ENCODE measurements around the gene ASTN1. TPM values are rescaled to one million over a fixed set of nuclear protein-coding genes. Genes with fewer than 3 reads are reported as not detected.

Gene ASTN1
- total RNA-seq, 2 experiments from 2014 or later: not detected

DNA sequence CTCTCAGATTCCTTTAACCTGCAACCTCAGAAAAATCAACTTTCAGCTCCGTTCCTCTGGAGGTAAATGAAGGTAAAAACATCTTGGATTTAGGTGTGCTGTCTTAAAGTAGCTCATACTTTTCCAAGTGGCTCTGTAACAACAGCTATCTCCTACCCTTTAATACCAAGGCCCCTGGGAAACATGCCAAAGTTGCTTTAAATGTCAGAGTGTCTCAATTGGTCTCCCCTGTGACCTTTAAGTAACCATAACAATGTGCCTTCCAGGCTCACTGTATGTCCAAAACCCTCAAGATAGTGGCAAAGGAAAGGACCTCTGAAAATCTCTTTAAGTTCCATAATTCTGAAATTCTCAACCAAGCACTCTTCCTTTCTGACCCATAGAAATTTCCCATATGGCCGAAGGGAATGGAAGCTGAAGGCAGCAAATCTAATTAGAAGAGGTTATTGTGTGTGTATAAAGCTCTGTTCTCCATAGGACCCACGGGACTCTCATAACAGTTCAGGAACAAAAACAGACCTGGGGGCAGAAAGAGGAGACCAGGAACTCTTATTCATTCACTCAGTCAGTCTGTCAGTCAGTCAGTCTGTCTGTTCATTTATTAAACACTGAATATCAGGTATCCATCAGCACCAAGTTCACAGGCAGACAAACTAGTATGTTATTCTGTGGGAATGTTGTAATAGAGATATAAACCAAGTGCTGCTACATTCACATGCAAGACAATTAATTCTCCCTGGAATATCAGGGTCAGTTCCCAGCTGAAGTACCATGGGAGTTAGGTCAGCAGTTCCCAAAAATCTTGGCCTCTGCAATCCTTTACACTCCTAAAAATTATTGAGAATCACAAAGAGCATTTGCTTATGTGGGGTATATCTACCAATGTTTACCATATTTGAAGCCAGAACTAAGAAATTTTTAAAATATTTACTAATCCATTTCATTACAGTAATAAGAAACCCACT is 19.1 kb downstream of the ASTN1 start:
- intact Hi-C loops (cut with micrococcal nuclease): no loop called here
- no peak overlapping the region for H3K4me3 Mint-ChIP-seq
- no peak overlapping the region for H3K27ac Mint-ChIP-seq
- no peak for DNase-seq
- H3K9me3 Mint-ChIP-seq: no peaks in the 10 kb centered on the region
- CTCF ChIA-PET: no interaction called here
- no peaks in the 10 kb centered on the region for H3K36me3 Mint-ChIP-seq (ENCODE audit: low read depth)
- no peaks in the 10 kb centered on the region for H3K4me1 Mint-ChIP-seq (ENCODE audit: low read depth)
- peaks cover 1% of the 10 kb centered on the region for H3K27me3 Mint-ChIP-seq (ENCODE audit: low read depth)

DNA sequence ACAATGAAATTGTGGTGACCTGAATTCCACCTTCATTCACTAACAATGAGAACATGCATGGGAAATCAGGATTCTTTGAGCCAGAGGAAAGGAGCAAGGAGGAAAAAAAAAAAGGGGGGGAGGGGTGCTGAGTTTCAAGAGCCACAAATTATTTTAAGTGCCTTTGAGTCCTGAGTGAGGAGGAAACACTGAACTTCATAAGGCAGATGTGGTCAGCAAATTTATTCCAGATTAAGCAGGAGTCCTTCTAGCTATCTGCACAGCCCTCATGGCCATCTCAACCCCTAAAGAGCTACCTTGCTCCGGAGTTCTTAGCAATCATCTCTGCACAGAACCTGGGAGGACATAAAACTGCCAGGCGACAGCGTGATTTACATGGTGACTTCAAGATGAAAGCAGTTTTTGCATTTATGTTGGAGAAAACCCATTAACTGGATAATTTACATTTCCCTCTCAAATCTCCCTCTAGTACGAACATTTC is 21.7 kb downstream of the ASTN1 start:
- H3K27ac Mint-ChIP-seq: no peak overlapping the region
- peaks cover 1% of the 10 kb centered on the region for H3K27me3 Mint-ChIP-seq (ENCODE audit: low read depth)
- no peak for DNase-seq
- no peaks in the 10 kb centered on the region for H3K4me1 Mint-ChIP-seq (ENCODE audit: low read depth)
- CTCF ChIA-PET: no interaction called here
- H3K9me3 Mint-ChIP-seq: no peaks in the 10 kb centered on the region
- H3K36me3 Mint-ChIP-seq (ENCODE audit: low read depth): no peaks in the 10 kb centered on the region
- H3K4me3 Mint-ChIP-seq: no peak overlapping the region
- intact Hi-C loops (cut with micrococcal nuclease): no loop called here

DNA sequence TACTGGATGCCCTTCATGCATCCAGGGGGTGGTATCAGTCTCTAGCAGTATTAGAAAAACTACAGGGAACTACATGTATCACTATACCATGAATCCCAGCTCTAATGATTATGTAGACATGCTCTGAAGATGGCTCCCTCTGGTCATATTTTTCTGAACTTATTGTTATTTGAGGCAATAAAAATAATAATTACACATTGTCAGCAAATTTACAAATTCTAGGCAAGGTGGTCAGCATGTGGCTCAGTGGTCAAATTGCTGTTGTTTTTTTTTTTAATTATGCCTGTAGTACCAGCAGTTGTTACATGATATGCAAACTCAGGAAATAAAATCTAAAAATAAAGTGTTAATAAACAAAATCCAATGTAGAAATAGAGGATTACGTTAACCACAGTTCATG is 22.5 kb downstream of the ASTN1 start:
- CTCF ChIA-PET: no interaction called here
- Mint-ChIP-seq H3K4me1 (ENCODE audit: low read depth) (no peaks in the 10 kb centered on the region), H3K4me3 (no peak overlapping the region), H3K27ac (no peak overlapping the region), H3K9me3 (no peaks in the 10 kb centered on the region), H3K36me3 (ENCODE audit: low read depth) (no peaks in the 10 kb centered on the region), H3K27me3 (ENCODE audit: low read depth) (peaks cover 1% of the 10 kb centered on the region)
- intact Hi-C loops (cut with micrococcal nuclease): no loop called here
- DNase-seq: no peak

DNA sequence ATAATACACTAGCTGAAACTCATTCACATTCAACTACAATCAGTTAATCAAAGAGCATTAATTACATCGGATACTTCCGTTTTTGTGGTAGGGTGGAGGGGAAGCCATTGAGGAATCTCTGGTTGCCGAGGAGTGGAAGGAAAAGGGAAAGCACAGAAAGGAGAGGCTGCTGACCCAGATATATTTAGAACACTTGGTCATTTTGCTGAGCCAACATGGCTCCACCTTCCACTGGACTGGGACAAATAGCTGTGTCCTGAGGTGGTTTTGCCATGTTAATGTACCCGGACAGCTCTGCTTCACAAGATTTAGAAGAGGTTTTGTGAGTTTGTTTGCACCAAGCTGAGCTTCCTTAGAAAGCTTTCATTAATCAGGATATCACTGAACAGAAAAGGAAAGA is 26.2 kb downstream of the ASTN1 start:
- intact Hi-C loops (cut with micrococcal nuclease): no loop called here
- Mint-ChIP-seq H3K4me3 (no peak overlapping the region), H3K36me3 (ENCODE audit: low read depth) (no peaks in the 10 kb centered on the region), H3K27ac (no peak overlapping the region), H3K9me3 (no peaks in the 10 kb centered on the region), H3K4me1 (ENCODE audit: low read depth) (no peaks in the 10 kb centered on the region), H3K27me3 (ENCODE audit: low read depth) (no peaks in the 10 kb centered on the region)
- no peak for DNase-seq
- CTCF ChIA-PET: no interaction called here

DNA sequence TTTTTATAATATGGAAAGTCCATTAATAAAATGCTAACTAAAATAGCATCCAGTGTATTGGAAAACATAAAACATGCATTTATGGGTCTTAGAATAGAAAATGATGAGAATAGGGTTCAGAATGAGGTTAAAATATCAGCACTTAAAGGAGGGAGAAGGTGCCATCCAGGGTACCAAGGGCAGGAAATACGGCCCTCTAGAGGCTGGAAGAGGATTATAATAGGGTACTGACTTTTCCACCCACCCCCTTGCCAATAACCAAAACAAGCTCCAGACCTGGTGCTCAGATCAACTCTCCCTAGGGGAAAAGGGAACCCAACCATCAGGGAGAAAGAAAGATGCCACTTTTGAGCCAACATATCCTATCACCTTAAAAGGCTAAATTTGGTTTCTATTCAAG is 26.7 kb downstream of the ASTN1 start:
- intact Hi-C loops (cut with micrococcal nuclease): no loop called here
- H3K9me3 Mint-ChIP-seq: no peaks in the 10 kb centered on the region
- H3K27ac Mint-ChIP-seq: no peak overlapping the region
- CTCF ChIA-PET: no interaction called here
- no peaks in the 10 kb centered on the region for H3K36me3 Mint-ChIP-seq (ENCODE audit: low read depth)
- H3K4me1 Mint-ChIP-seq (ENCODE audit: low read depth): no peaks in the 10 kb centered on the region
- no peaks in the 10 kb centered on the region for H3K27me3 Mint-ChIP-seq (ENCODE audit: low read depth)
- DNase-seq: no peak
- no peak overlapping the region for H3K4me3 Mint-ChIP-seq

DNA sequence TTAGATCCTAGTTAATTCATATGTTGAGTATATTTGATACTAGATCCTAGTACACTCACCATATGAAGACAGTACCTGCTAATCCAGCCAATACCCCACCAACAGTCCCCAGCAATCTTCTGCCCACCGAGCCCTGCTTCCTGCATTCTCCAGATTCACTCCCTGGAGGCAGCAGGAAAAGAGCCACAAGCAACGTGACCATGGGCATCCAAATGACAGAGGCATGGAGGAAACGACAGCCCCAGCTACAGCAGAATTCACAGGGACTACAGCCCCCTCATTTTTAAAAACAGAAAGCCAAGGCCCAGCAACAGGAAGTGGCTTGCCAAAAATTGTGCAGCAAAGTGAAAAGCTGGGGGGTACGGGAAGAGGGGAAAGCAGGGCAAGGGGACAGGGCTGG is 29.3 kb downstream of the ASTN1 start:
- Mint-ChIP-seq H3K4me3 (no peak overlapping the region), H3K27ac (no peak overlapping the region), H3K4me1 (ENCODE audit: low read depth) (no peaks in the 10 kb centered on the region), H3K36me3 (ENCODE audit: low read depth) (no peaks in the 10 kb centered on the region), H3K9me3 (no peaks in the 10 kb centered on the region), H3K27me3 (ENCODE audit: low read depth) (no peaks in the 10 kb centered on the region)
- no peak for DNase-seq
- CTCF ChIA-PET: no interaction called here
- intact Hi-C loops (cut with micrococcal nuclease): no loop called here

DNA sequence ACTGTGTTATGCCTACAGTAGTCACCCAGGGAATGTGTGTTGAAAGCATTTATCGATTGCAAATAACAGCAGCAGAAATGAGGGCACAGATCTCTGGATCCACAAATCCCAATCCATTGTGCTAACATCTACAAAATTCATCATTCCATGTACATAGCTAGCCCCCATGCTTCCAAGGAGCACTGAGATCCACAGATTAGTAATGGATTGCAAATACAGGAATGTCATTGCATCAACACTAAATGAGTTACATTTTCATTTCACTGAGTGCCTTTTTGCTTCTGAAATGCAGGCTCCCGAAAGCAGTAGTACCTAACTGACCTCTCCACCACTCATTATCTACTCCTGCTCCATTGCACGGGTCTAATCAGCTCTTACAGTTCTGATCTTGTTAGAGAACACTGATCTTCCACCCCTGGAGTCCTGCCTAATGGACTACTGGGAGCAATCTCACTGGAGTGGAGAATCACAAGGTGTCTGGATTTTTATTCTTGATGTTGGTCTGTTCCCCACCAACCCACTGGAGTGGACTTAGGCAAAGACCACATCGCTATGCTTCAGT is 30.5 kb downstream of the ASTN1 start:
- Mint-ChIP-seq H3K27me3 (ENCODE audit: low read depth) (no peaks in the 10 kb centered on the region), H3K4me3 (no peak overlapping the region), H3K9me3 (no peaks in the 10 kb centered on the region), H3K36me3 (ENCODE audit: low read depth) (no peaks in the 10 kb centered on the region), H3K4me1 (ENCODE audit: low read depth) (no peaks in the 10 kb centered on the region), H3K27ac (no peak overlapping the region)
- CTCF ChIA-PET: no interaction called here
- intact Hi-C loops (cut with micrococcal nuclease): no loop called here
- DNase-seq: no peak

DNA sequence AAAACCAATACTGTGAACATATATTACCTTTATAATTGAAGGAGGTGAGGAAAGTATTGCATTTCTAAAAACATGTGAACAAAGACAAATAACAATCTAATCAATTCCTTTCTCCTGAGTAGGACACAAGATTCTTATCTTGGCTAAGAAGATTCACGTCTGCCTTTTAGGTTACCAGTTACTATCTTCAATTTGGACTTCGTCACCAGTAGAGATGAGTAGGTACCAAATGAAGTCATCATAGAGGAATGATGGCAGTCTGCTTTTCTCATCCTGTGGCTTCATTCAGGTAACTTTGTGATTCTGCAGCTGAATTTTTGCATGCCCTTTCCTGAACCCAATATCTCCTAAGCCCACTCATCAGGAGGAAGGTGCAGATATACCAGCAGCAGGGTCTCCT is 32.4 kb downstream of the ASTN1 start:
- H3K27me3 Mint-ChIP-seq (ENCODE audit: low read depth): no peaks in the 10 kb centered on the region
- no peaks in the 10 kb centered on the region for H3K4me1 Mint-ChIP-seq (ENCODE audit: low read depth)
- H3K27ac Mint-ChIP-seq: no peak overlapping the region
- no peaks in the 10 kb centered on the region for H3K36me3 Mint-ChIP-seq (ENCODE audit: low read depth)
- no peak overlapping the region for H3K4me3 Mint-ChIP-seq
- no peaks in the 10 kb centered on the region for H3K9me3 Mint-ChIP-seq
- CTCF ChIA-PET: no interaction called here
- intact Hi-C loops (cut with micrococcal nuclease): no loop called here
- no peak for DNase-seq

DNA sequence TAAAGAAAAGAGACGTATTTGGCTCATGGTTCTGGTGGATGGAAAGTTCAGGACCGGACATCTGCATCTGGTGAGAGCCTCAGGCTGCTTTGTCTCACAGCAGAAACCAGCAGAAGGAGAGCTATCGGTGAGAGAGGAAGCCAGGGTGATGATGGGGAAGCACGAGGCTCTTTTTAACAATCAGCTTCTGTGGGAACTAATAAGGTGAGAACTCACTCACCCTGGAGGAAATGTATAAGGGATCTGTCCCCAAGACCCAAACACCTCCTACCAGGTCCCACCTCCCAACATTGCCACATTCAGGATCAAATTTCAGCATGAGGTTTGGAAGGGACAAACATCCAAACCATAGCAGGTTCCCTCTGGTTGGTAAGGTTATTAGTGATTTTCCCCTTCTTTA is 32.8 kb downstream of the ASTN1 start:
- intact Hi-C loops (cut with micrococcal nuclease): no loop called here
- H3K27ac Mint-ChIP-seq: no peak overlapping the region
- H3K27me3 Mint-ChIP-seq (ENCODE audit: low read depth): no peaks in the 10 kb centered on the region
- no peaks in the 10 kb centered on the region for H3K4me1 Mint-ChIP-seq (ENCODE audit: low read depth)
- H3K4me3 Mint-ChIP-seq: no peak overlapping the region
- no peak for DNase-seq
- CTCF ChIA-PET: no interaction called here
- H3K9me3 Mint-ChIP-seq: no peaks in the 10 kb centered on the region
- H3K36me3 Mint-ChIP-seq (ENCODE audit: low read depth): no peaks in the 10 kb centered on the region

DNA sequence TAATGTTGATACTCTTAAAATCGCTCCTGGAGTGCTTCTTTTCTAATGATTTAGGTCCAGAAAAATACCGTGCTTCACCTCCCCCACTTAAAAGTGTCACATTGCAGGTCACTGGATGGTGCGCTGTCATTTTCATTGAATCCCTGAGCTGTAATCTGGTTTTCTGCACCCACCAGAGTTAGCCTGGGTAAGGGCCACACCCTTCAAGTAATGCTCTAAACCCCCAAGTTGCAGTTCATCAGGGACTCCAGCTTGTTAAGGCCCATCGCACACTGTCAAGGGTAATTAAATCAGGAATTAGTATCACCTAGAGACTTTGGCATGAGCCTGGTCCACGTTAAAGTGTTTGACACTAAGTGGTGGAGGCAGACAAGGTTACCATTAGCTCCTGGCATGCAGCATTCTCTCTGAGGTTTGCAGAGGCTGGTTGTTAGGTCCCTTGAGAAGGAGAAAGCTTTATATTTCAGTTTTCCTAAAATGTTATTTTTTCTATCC is 34.0 kb downstream of the ASTN1 start:
- Mint-ChIP-seq H3K27ac (no peak overlapping the region), H3K9me3 (no peaks in the 10 kb centered on the region), H3K4me3 (no peak overlapping the region), H3K36me3 (ENCODE audit: low read depth) (no peaks in the 10 kb centered on the region), H3K27me3 (ENCODE audit: low read depth) (no peaks in the 10 kb centered on the region), H3K4me1 (ENCODE audit: low read depth) (no peaks in the 10 kb centered on the region)
- intact Hi-C loops (cut with micrococcal nuclease): no loop called here
- CTCF ChIA-PET: no interaction called here
- no peak for DNase-seq

DNA sequence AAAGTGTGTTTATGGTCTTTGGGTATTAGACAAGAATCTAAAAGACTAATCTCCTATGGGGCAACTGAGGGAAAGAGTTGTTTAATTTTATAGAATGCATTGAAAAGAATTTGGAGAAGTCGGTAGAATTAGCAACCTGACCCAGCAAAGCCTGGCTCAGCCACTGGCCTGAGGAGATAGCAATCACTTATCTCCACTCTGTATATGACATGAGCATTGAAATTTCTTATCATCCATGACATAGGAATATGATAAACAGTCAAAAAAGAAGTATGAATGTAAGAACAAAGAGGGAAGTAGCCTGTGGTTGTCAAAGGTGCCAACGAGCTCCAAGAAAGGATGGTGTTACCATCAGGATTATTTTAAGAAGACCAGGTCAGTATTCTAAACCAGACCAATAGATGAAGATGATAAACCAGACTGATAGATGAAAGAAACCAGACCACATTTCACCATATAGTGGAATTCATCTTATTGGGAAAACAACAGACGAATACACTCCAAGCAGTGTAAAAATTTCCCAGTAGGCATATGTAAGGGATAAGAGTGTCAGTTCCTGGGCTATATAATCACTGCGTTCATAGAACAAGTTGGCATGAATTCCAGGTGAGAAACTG is 35.7 kb downstream of the ASTN1 start:
- CTCF ChIA-PET: no interaction called here
- Mint-ChIP-seq H3K9me3 (no peaks in the 10 kb centered on the region), H3K27me3 (ENCODE audit: low read depth) (no peaks in the 10 kb centered on the region), H3K4me3 (no peak overlapping the region), H3K36me3 (ENCODE audit: low read depth) (no peaks in the 10 kb centered on the region), H3K4me1 (ENCODE audit: low read depth) (no peaks in the 10 kb centered on the region), H3K27ac (no peak overlapping the region)
- intact Hi-C loops (cut with micrococcal nuclease): no loop called here
- DNase-seq: no peak

DNA sequence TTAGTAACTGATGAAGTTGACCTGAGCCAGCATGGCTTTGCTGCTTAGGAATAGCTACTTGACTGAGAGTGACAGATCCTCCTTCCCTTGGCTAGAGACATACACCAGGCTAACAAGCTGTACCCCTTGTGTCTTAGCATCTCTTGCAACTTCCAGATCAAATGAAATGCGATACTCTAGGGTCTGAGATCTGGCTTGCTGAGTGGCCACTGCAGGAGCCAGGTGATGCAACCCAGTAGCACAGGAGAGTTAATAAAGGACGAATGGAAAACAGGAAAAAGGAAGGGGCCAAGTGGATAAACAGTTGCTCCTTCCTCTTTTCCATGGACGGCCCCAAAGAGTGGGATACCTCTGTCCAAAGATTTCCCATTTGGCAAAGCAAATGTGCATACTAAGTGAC is 38.2 kb downstream of the ASTN1 start:
- Mint-ChIP-seq H3K4me3 (no peak overlapping the region), H3K27me3 (ENCODE audit: low read depth) (no peaks in the 10 kb centered on the region), H3K27ac (no peak overlapping the region), H3K4me1 (ENCODE audit: low read depth) (no peaks in the 10 kb centered on the region), H3K36me3 (ENCODE audit: low read depth) (no peaks in the 10 kb centered on the region), H3K9me3 (no peaks in the 10 kb centered on the region)
- DNase-seq: no peak
- CTCF ChIA-PET: no interaction called here
- intact Hi-C loops (cut with micrococcal nuclease): no loop called here
